GM12891 (cell line): Measurements from ENCODE around the gene OR4B1.

Experiments
- PAX5 ChIP-seq: IDR thresholded peaks from 2 replicates; pipeline ENCODE4 v1.6.1; 2011; ENCODE audit warnings: low read length, moderate library complexity, mild to moderate bottlenecking; ENCODE audit not compliant: insufficient read depth, severe bottlenecking
- POLR2A ChIP-seq: IDR thresholded peaks from 2 replicates; pipeline ENCODE4 v1.6.1; 2011; ENCODE audit warnings: low read depth, low read length, control low read depth
- POLR2AphosphoS5 ChIP-seq: IDR thresholded peaks from 2 replicates; pipeline ENCODE4 v1.6.1; 2011; ENCODE audit warnings: low read depth, low read length, control low read depth
- SPI1 ChIP-seq: IDR thresholded peaks from 2 replicates; pipeline ENCODE4 v1.6.1; 2011; ENCODE audit warnings: low read depth, low read length, control low read depth
- TAF1 ChIP-seq: IDR thresholded peaks from 2 replicates; pipeline ENCODE4 v1.6.1; 2011; ENCODE audit warnings: low read depth, low read length, control low read depth

DNA sequence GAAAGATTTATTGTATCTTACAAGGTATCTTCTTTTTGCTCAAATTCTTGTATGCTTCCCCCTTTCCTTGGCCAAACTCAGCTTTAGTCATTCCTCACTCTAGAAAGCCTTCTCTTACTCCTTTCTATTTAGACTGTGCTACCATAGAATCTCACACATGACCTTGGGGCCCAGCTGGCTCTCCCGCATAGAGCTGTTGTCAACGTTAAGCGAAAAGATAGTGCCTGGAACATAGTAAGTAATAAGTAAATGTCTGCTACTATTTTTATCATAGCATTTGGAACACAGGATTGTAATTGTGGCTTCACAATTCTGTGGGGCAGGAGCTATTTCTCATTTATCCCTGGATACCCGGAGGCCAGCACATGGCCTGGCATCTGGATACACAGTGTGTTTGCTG, 38.9 kb upstream of the OR4B1 start:
- no peak for TF ChIP-seq POLR2AphosphoS5
- TF ChIP-seq TAF1, result no peak
- TF ChIP-seq POLR2A, result no peak
- no peak for TF ChIP-seq SPI1
- TF ChIP-seq PAX5, result no peak
